ENCODE results near the gene CDC20. TPM values are rescaled to one million over a fixed set of nuclear protein-coding genes. Genes with fewer than 3 reads are reported as not detected.
A peak's percentile ranks its signal among the peaks of the same experiment; 100 is the strongest.
"Not testable (repeated sequence)": the region's sequence is repeated elsewhere in the genome, so short reads cannot be mapped to it uniquely, and the experiment has no call there.

Gene CDC20
- total RNA-seq, 2 donors from 2014 or later = 127 to 199 TPM

DNA sequence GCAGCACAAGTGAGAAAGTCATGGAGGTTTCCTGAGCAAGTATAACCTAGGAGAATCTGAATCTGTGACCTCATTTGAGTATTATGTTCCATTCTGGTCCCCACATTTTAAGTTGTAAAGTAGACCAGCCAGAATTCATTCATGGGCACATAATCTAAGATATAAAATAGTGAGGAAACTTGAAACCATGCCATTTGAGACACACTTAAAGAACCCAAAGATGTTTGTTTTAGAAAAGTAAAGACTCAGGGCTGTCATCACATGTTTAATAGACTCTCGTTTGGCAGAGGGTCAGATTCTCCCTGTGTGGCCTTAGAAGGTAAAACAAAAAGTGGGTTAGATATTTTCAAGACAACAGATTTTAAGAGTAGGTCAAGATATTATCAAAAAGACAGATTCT lies 37.3 kb downstream of the CDC20 start:
- Mint-ChIP-seq H3K27me3 (no peaks in the 10 kb centered on the region), H3K36me3 (ENCODE audit: low read depth) (peaks cover 33% of the 10 kb centered on the region), H3K4me3 (no peak overlapping the region), H3K9me3 (no peaks in the 10 kb centered on the region), H3K27ac (no peak overlapping the region), H3K4me1 (peaks cover 4% of the 10 kb centered on the region)
- ATAC-seq (replicated peaks) = no peak

- Mint-ChIP-seq H3K4me3 (no peak overlapping the region), H3K27me3 (no peaks in the 10 kb centered on the region), H3K4me1 (peaks cover 4% of the 10 kb centered on the region), H3K9me3 (no peaks in the 10 kb centered on the region), H3K27ac (no peak overlapping the region), H3K36me3 (ENCODE audit: low read depth) (peaks cover 43% of the 10 kb centered on the region)
- ATAC-seq (replicated peaks) = no peak
These were observed 39.4 kb downstream of the CDC20 start for GRCh38 chr1:43398227-43398626.

- not testable (repeated sequence) for ATAC-seq (replicated peaks); H3K27ac Mint-ChIP-seq
- H3K36me3 Mint-ChIP-seq (ENCODE audit: low read depth) = peaks cover 55% of the 10 kb centered on the region
These were observed 41.7 kb downstream of the CDC20 start for GRCh38 chr1:43400441-43400840.

DNA sequence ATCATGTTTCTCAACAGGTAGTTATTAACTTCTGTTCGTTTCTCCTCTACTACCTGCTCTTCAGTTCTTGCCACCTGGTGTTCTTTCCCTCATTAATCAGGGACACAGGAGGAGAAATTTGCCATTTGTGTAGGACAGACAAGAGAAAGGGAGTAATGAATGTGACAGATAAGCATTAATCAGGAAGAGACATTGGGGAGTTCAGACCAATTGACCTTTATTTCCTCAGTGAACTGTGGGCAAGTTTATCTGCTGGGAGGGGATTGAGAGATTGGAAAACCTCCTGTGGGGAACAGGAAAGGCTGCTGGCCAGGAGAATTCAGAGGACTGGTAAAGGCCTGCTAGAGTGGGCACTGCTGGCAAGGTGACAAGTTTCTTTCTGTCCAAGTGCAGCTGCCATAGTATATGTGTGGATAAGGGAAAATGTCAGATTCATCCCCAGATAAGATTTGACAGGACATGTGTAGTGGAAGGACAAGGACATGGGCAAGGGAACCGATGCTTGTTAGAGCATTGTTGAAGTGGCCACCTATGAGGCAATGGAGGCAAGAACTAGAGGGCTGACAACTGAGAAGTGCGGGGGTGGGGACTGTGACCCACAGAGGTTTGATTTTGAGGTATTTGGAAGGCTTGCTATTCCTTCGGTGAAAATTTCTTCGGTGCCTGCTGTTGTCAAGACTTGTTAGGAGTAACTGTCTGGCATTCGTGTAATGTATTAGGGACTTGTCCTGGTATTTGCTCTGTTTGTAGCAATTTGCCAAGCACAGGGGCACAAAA lies 43.5 kb downstream of the CDC20 start:
- Mint-ChIP-seq H3K27me3 (no peaks in the 10 kb centered on the region), H3K4me1 (peaks cover 4% of the 10 kb centered on the region), H3K4me3 (no peak overlapping the region), H3K27ac (peak overlapping the region; percentile 27), H3K36me3 (ENCODE audit: low read depth) (peaks cover 57% of the 10 kb centered on the region), H3K9me3 (no peaks in the 10 kb centered on the region)
- no peak for ATAC-seq (replicated peaks)

More at GRCh38 chr1:43400441-43400840, 41.7 kb downstream of the CDC20 start:
- not testable (repeated sequence) for H3K27me3 Mint-ChIP-seq, H3K4me1 Mint-ChIP-seq, H3K9me3 Mint-ChIP-seq, H3K4me3 Mint-ChIP-seq

DNA sequence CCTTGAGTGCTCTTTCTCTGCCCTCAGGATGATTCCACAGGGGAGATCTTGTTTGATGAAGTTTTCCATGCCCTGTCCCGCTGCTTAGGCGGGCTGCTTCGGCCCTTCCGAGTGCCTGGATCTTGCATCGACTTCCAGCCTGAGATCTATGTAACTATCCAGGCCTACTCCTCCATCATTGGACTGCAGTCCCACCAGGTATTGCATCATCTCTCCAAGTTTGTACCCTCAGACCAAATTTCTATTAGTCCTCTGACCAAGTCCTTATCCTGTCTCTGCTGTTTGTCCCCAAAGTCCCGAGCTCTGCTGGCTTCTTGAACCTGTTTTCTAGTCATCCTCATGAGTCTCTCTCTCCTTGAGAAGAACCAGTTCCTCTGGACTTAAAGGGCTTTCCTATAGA lies 45.6 kb downstream of the CDC20 start:
- ATAC-seq (replicated peaks) = no peak
- peaks cover 75% of the 10 kb centered on the region for H3K36me3 Mint-ChIP-seq (ENCODE audit: low read depth)
- H3K4me1 Mint-ChIP-seq = peaks cover 4% of the 10 kb centered on the region
- no peaks in the 10 kb centered on the region for H3K9me3 Mint-ChIP-seq
- peak overlapping the region; percentile 44 for H3K27ac Mint-ChIP-seq
- H3K27me3 Mint-ChIP-seq = no peaks in the 10 kb centered on the region
- H3K4me3 Mint-ChIP-seq = no peak overlapping the region

- no peak for ATAC-seq (replicated peaks)
- H3K4me3 Mint-ChIP-seq = no peak overlapping the region
- H3K4me1 Mint-ChIP-seq = peaks cover 4% of the 10 kb centered on the region
- peaks cover 85% of the 10 kb centered on the region for H3K36me3 Mint-ChIP-seq (ENCODE audit: low read depth)
- H3K9me3 Mint-ChIP-seq = no peaks in the 10 kb centered on the region
- H3K27ac Mint-ChIP-seq = no peak overlapping the region
- H3K27me3 Mint-ChIP-seq = no peaks in the 10 kb centered on the region
These were observed 46.6 kb downstream of the CDC20 start for GRCh38 chr1:43405219-43405875.

GRCh38 chr1:43405876-43406234 lies 47.1 kb downstream of the CDC20 start:
- peaks cover 90% of the 10 kb centered on the region for H3K36me3 Mint-ChIP-seq (ENCODE audit: low read depth)
- peaks cover 4% of the 10 kb centered on the region for H3K4me1 Mint-ChIP-seq
- no peaks in the 10 kb centered on the region for H3K27me3 Mint-ChIP-seq
- H3K9me3 Mint-ChIP-seq = no peaks in the 10 kb centered on the region
- H3K27ac Mint-ChIP-seq = no peak overlapping the region
- ATAC-seq (replicated peaks) = no peak
- no peak overlapping the region for H3K4me3 Mint-ChIP-seq

- H3K4me3 Mint-ChIP-seq = no peak overlapping the region
- H3K4me1 Mint-ChIP-seq = no peaks in the 10 kb centered on the region
- no peaks in the 10 kb centered on the region for H3K27me3 Mint-ChIP-seq
- H3K9me3 Mint-ChIP-seq = no peaks in the 10 kb centered on the region
- no peak overlapping the region for H3K27ac Mint-ChIP-seq
- no peak for ATAC-seq (replicated peaks)
- peaks cover 58% of the 10 kb centered on the region for H3K36me3 Mint-ChIP-seq (ENCODE audit: low read depth)
These were observed 51.8 kb downstream of the CDC20 start for GRCh38 chr1:43410571-43410970.

Other genes starting within 250 kb of the CDC20 start
- 100 to 1,000 TPM in 1 of 2 donors, 10 to 100 TPM in 1; 52.0 to 121 TPM for gene EBNA1BP2, start 186.7 kb upstream of the CDC20 start, total RNA-seq
- under 1 TPM; 0.06 to 0.74 TPM for gene CFAP57, start 186.7 kb upstream of the CDC20 start, total RNA-seq
- not detected for gene TMEM125, start 89.0 kb upstream of the CDC20 start, total RNA-seq
- gene C1orf210, start 73.4 kb upstream of the CDC20 start, total RNA-seq = not detected
- under 1 TPM in 1 of 2 donors, not detected in 1; 0.61 TPM for gene TIE1, start 58.0 kb upstream of the CDC20 start, total RNA-seq
- gene MPL, start 21.2 kb upstream of the CDC20 start, total RNA-seq = not detected
- 10 to 100 TPM; 53.4 to 73.7 TPM for gene ELOVL1, start 9.0 kb downstream of the CDC20 start, total RNA-seq
- gene MED8, start 30.8 kb downstream of the CDC20 start, total RNA-seq = 10 to 100 TPM; 34.1 to 39.4 TPM
- 10 to 100 TPM; 53.4 to 59.3 TPM for gene SZT2, start 30.9 kb downstream of the CDC20 start, total RNA-seq
- gene HYI, start 95.0 kb downstream of the CDC20 start, total RNA-seq = 10 to 100 TPM in 1 of 2 donors, 1 to 10 TPM in 1; 5.7 to 25.8 TPM
- 10 to 100 TPM in 1 of 2 donors, 1 to 10 TPM in 1; 6.3 to 30.7 TPM for gene PTPRF, start 171.9 kb downstream of the CDC20 start, total RNA-seq